ENCODE data around the gene ANKHD1. TPM values are rescaled to one million over a fixed set of nuclear protein-coding genes. Genes with fewer than 3 reads are reported as not detected.
A peak's percentile ranks its signal among the peaks of the same experiment; 100 is the strongest.

Gene ANKHD1
- total RNA-seq, 6 experiments from 2014 or later: 35.4 to 49.7 (median 41.5) TPM

- Mint-ChIP-seq H3K4me3 (no peak overlapping the region), H3K27me3 (ENCODE audit: insufficient read depth) (peaks cover 5% of the 10 kb centered on the region), H3K9me3 (no peaks in the 10 kb centered on the region), H3K27ac (no peak overlapping the region), H3K36me3 (ENCODE audit: low read depth) (no peaks in the 10 kb centered on the region), H3K4me1 (ENCODE audit: low read depth) (peaks cover 5% of the 10 kb centered on the region; the same call in 1 of the 2 replicates)
- DNase-seq: no peak
- TF ChIP-seq CTCF (IDR thresholded peaks at IDR 0.05): peak; percentile 36
Measured at GRCh38 chr5:140367256-140368013, 34.2 kb upstream of the ANKHD1 start.

GRCh38 chr5:140371356-140372151 lies 30.1 kb upstream of the ANKHD1 start:
- Mint-ChIP-seq H3K4me3 (no peak overlapping the region), H3K4me1 (ENCODE audit: low read depth) (peaks cover 10% of the 10 kb centered on the region), H3K9me3 (no peaks in the 10 kb centered on the region), H3K36me3 (ENCODE audit: low read depth) (no peaks in the 10 kb centered on the region), H3K27ac (no peak overlapping the region), H3K27me3 (ENCODE audit: insufficient read depth) (peaks cover 6% of the 10 kb centered on the region)
- TF ChIP-seq CTCF (IDR thresholded peaks at IDR 0.05): no peak
- DNase-seq: no peak

- Mint-ChIP-seq H3K27ac (no peak overlapping the region), H3K4me3 (no peak overlapping the region)
- DNase-seq: peak; percentile 59
Measured at GRCh38 chr5:140372971-140373487, 28.6 kb upstream of the ANKHD1 start.

GRCh38 chr5:140381351-140381750 lies 20.3 kb upstream of the ANKHD1 start:
- H3K27ac Mint-ChIP-seq: no peak overlapping the region

More at GRCh38 chr5:140372971-140373487, 28.6 kb upstream of the ANKHD1 start:
- Mint-ChIP-seq H3K36me3 (ENCODE audit: low read depth) (no peaks in the 10 kb centered on the region), H3K27me3 (ENCODE audit: insufficient read depth) (peaks cover 4% of the 10 kb centered on the region), H3K4me1 (ENCODE audit: low read depth) (peaks cover 10% of the 10 kb centered on the region), H3K9me3 (no peaks in the 10 kb centered on the region)
- peak; percentile 89 for TF ChIP-seq CTCF (IDR thresholded peaks at IDR 0.05)

More at GRCh38 chr5:140381351-140381750, 20.3 kb upstream of the ANKHD1 start:
- peaks cover 11% of the 10 kb centered on the region; the same call in 1 of the 2 replicates for H3K27me3 Mint-ChIP-seq (ENCODE audit: insufficient read depth)
- H3K4me1 Mint-ChIP-seq (ENCODE audit: low read depth): no peaks in the 10 kb centered on the region
- no peak overlapping the region for H3K4me3 Mint-ChIP-seq
- no peaks in the 10 kb centered on the region for H3K36me3 Mint-ChIP-seq (ENCODE audit: low read depth)
- no peak for DNase-seq
- no peaks in the 10 kb centered on the region for H3K9me3 Mint-ChIP-seq
- TF ChIP-seq CTCF (IDR thresholded peaks at IDR 0.05): no peak
